GM21528 (cell line): ENCODE measurements around the gene TRIM8.

Source experiments
- ATAC-seq: cut with Tn5 transposase; IDR thresholded peaks from one replicate; pipeline ENCODE4 v1.9.1; 2021; ENCODE audit warnings: mild to moderate bottlenecking, moderate library complexity; ENCODE audit not compliant: unreplicated experiment, low FRiP score

The TRIM8 gene

GRCh38 chr10:102644066-102644645, at the start of gene TRIM8:
Gene TRIM8, plus strand, starts transcription at chr10:102644479. Its CDS starts 139 bp downstream, at chr10:102644618.
- ATAC-seq, result no peak

- ATAC-seq, result no peak
Measured at GRCh38 chr10:102595293-102595692, 49.0 kb upstream of the TRIM8 start.

GRCh38 chr10:102595897-102596296, 48.4 kb upstream of the TRIM8 start:
- ATAC-seq, result no peak

- no peak for ATAC-seq
Measured at GRCh38 chr10:102596506-102596971, 47.7 kb upstream of the TRIM8 start.

GRCh38 chr10:102597131-102597991, 46.9 kb upstream of the TRIM8 start:
- no peak for ATAC-seq

- ATAC-seq, result no peak
Measured at GRCh38 chr10:102598243-102598642, 46.0 kb upstream of the TRIM8 start.

- ATAC-seq, result no peak
Measured at GRCh38 chr10:102599565-102600327, 44.5 kb upstream of the TRIM8 start.

- no peak for ATAC-seq
Measured at GRCh38 chr10:102600816-102601215, 43.5 kb upstream of the TRIM8 start.

GRCh38 chr10:102601639-102602038, 42.6 kb upstream of the TRIM8 start:
- no peak for ATAC-seq

- ATAC-seq, result no peak
Measured at GRCh38 chr10:102602272-102603045, 41.8 kb upstream of the TRIM8 start.

GRCh38 chr10:102603946-102604345, 40.3 kb upstream of the TRIM8 start:
- no peak for ATAC-seq

GRCh38 chr10:102604439-102604841, 39.8 kb upstream of the TRIM8 start:
- no peak for ATAC-seq

- no peak for ATAC-seq
Measured at GRCh38 chr10:102605712-102606111, 38.6 kb upstream of the TRIM8 start.

GRCh38 chr10:102608487-102608886, 35.8 kb upstream of the TRIM8 start:
- no peak for ATAC-seq

GRCh38 chr10:102610441-102610887, 33.8 kb upstream of the TRIM8 start:
- no peak for ATAC-seq

- no peak for ATAC-seq
Measured at GRCh38 chr10:102611514-102612087, 32.7 kb upstream of the TRIM8 start.

- ATAC-seq, result no peak
Measured at GRCh38 chr10:102612964-102613275, 31.4 kb upstream of the TRIM8 start.

GRCh38 chr10:102613286-102613685, 31.0 kb upstream of the TRIM8 start:
- ATAC-seq, result no peak

- ATAC-seq, result no peak
Measured at GRCh38 chr10:102613785-102614184, 30.5 kb upstream of the TRIM8 start.

- no peak for ATAC-seq
Measured at GRCh38 chr10:102614888-102615287, 29.4 kb upstream of the TRIM8 start.
